Heart right ventricle (tissue), 16 donors: Measurements from ENCODE around the gene DSC3. TPM values are rescaled to one million over a fixed set of nuclear protein-coding genes. Genes with fewer than 3 reads are reported as not detected.
"Not testable (repeated sequence)": the region's sequence is repeated elsewhere in the genome, so short reads cannot be mapped to it uniquely, and the experiment has no call there.

Source experiments
- ATAC-seq, 8 donors: fragments of 200-7000 bp; cut with Tn5 transposase; one replicate each; pipeline ENCODE4 v1.9.1; 2020; ENCODE audit warnings: mild to moderate bottlenecking in 8 of 8, moderate library complexity in 8 of 8, moderate number of reproducible peaks in 1 of 8
- DNase-seq, 2 donors: peaks; one replicate each; pipeline ENCODE4 v3.0.0-alpha.2; 2020
- H3K27ac ChIP-seq, 10 donors: fragments of 200-600 bp; sonication (generic) in 2 of 10; one replicate each; pipeline versions ENCODE4 v1.5.0 to v1.8.0; 2020 to 2022; ENCODE audit warnings: mild to moderate bottlenecking in 3 of 10
- H3K27me3 ChIP-seq, 7 donors: fragments of 200-600 bp; one replicate each; pipeline ENCODE4 v1.8.0; 2021 to 2022; ENCODE audit warnings: mild to moderate bottlenecking in 2 of 7
- H3K36me3 ChIP-seq, 9 donors: fragments of 200-600 bp; sonication (generic) in 1 of 9; one replicate each; pipeline versions ENCODE4 v1.5.0 to v1.8.0; 2020 to 2022; ENCODE audit warnings: mild to moderate bottlenecking in 2 of 9
- H3K4me1 ChIP-seq, 9 donors: fragments of 200-600 bp; sonication (generic) in 1 of 9; one replicate each; pipeline versions ENCODE4 v1.5.0 to v1.8.0; 2020 to 2022; ENCODE audit warnings: mild to moderate bottlenecking in 4 of 9
- H3K4me3 ChIP-seq, 10 donors: fragments of 200-600 bp; sonication (generic) in 2 of 10; one replicate each; pipeline versions ENCODE4 v1.5.0 to v1.8.0; 2020 to 2022; ENCODE audit warnings: mild to moderate bottlenecking in 7 of 10, moderate library complexity in 2 of 10
- H3K9me3 ChIP-seq, 11 donors: fragments of 200-600 bp in 10 of 11; sonication (generic) in 2 of 11; one replicate each; pipeline versions ENCODE4 v1.5.0 to v1.8.0; 2013 to 2022; ENCODE audit warnings: mild to moderate bottlenecking in 2 of 11, control low read depth in 1 of 11, moderate library complexity in 1 of 11
- CTCF ChIP-seq, 9 donors: fragments of 200-600 bp; sonication (generic) in 2 of 9; IDR thresholded peaks; one replicate each; pipeline versions ENCODE4 v1.5.0 to v1.8.0; 2021 to 2022; ENCODE audit warnings: antibody characterized with exemption in 9 of 9, mild to moderate bottlenecking in 5 of 9, moderate library complexity in 1 of 9
- WGBS, 2 donors: extraction: QIAGEN DNeasy Blood & Tissue Kit; methylation state at CpG; one replicate each; pipeline ENCODE4 v1.1.7; 2013; ENCODE audit warnings: inconsistent platforms in 1 of 2; 5-methylcytosine and 5-hydroxymethylcytosine counted together
- intact Hi-C, 10 donors: fragments of 100-400 bp; cut with DNase I; formaldehyde crosslinking; loops; one replicate each; pipeline versions ENCODE4 v1.11.1 to v1.14.2; 2022
- polyA plus RNA-seq, 2 donors: library from polyadenylated mRNA; stranded (reverse); fragments of 200-250 nt; gene quantifications; one replicate each; pipeline ENCODE4 v1.2.3, GENCODE V29; 2013
- total RNA-seq, 10 donors: library from RNA; stranded (reverse); fragmentation: NEBNext Ultra II Directional in 3 of 10; extraction: Animal tissue kit (Norgen Biotek cat#: 25700) in 3 of 10; gene quantifications; one replicate each; pipeline versions ENCODE4 v1.2.1 to v1.2.4, GENCODE V29; 2021 to 2023
- donor health status: Arrhythmogenic right ventricular cardiomyopathy.
- donor health status: ischemic (EF 13 %, LVEDD 7.1; RV severe dilation, severe dysfunction).
- donor health status: healthy with polysubstance abuse.
- donor health status: DM: no; HTN: yes; CAD: no.
- donor health status: DM: no; HTN: no; CAD: no.
- donor health status: ischemic (EF 25% LVEDD 6.9; RV normal size, moderate dysfunction).
- donor health status: ischemic (EF 25% LVEDD 5.7; RV mildly dilated, moderate dysfunction).
- donor health status: healthy.
- donor health status: DM: yes; HTN: yes; CAD: no.
- donor health status: Ischemic cardiomyopathy.
- donor health status: ischemic (EF 35%, LVEDD 5.7; RV mildly dilated, moderate dysfunction).
- donor health status: nonischemic (EF 11% LVEDD 7.7; RV severe dilation, severe dysfunction).
- donor health status: DM: yes; HTN: yes; CAD: no.
- donor health status: PGD.
- donor health status: ischemic (EF 29% LVEDD 5.4; RV normal size, mild dysfunction).
- donor health status: nonischemic (EF 23%, LVEDD 6.1; RV moderate dilation, normal function).

The DSC3 gene
- total and polyA plus RNA-seq, 12 donors, result 0.04 to 0.44 (median 0.13) TPM; not detected in 3

- Histone ChIP-seq H3K4me1 (no peaks in the 10 kb centered on the region), H3K4me3 (no peak overlapping the region), H3K27me3 (peaks cover 0 to 7% (median 0%) of the 10 kb centered on the region in 7 donors), H3K36me3 (no peaks in the 10 kb centered on the region), H3K9me3 (peaks cover 0 to 12% (median 0%) of the 10 kb centered on the region in 11 donors), H3K27ac (no peak overlapping the region)
- intact Hi-C loops, result no loop called here
- ATAC-seq (no peak), DNase-seq (no peak)
- TF ChIP-seq CTCF (IDR thresholded peaks at IDR 0.05), result no peak
- 61 to 64% methylated on average over 4 of the region's 4 CpGs for WGBS, 2 donors
Measured at GRCh38 chr18:31030574-31031278, 11.8 kb downstream of the DSC3 start.

DNA sequence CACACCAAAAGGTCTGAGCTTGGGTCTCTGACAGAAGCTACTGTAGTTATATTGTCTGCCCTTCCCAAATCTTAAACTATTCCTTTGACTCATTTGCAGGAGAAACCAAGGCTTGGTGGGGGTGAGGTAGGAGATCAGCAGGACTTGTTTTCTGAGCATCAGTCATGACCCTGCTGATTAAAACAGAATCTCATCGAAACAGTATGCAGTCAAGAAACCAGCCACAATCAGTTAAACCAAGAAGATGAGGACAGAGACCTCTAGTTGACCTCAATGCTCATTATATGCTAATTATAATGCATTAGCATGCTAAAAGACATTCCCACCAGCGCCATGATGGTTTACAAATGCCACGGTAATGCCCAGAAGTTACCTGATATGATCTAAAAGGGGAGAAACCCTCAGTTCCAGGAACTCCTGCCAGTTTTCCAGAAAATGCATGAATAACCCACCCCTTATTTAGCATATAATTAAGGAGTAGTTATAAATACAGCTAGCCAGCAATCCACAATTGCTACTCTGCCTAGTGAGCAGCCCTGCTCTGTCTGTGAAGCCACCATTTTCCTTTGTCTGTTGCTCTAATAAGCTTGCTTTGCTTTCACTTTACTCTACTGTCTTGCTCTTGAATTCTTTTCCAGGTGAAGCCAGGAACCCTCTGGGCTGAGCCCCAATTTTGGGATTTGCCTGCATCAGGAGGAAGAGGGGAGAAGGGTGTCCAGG, 26.7 kb downstream of the DSC3 start:
- WGBS, 2 donors, result 85 to 94% methylated on average over 3 of the region's 3 CpGs
- H3K9me3 ChIP-seq, result no peaks in the 10 kb centered on the region
- H3K36me3 ChIP-seq, result no peaks in the 10 kb centered on the region
- no peaks in the 10 kb centered on the region for H3K4me1 ChIP-seq
- no peak for TF ChIP-seq CTCF (IDR thresholded peaks at IDR 0.05)
- H3K4me3 ChIP-seq, result no peak overlapping the region
- DNase-seq, result no peak
- H3K27me3 ChIP-seq, result peaks cover 0 to 11% (median 0%) of the 10 kb centered on the region in 7 donors
- ATAC-seq, result no peak
- H3K27ac ChIP-seq, result no peak overlapping the region
- intact Hi-C loops, result no loop called here

DNA sequence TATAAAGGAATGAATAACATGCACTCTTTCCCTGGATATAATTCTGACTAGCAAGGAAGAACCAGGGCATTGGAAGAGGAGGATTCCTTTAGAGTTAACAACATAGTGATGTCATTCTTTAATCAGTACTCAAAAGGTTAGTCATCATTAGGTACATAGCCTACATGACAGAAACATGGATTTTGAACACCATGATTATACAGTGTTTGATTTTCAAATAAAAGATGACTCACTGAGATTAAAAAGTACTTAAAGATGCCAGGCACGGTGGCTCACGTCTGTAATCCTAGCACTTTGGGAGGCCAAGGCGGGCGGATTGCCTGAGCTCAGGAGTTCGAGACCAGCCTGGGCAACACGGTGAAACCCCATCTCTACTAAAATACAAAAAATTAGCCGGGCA, 31.1 kb downstream of the DSC3 start:
- intact Hi-C loops, H3K4me3 ChIP-seq, ATAC-seq, H3K36me3 ChIP-seq, H3K27ac ChIP-seq, DNase-seq, H3K9me3 ChIP-seq, H3K27me3 ChIP-seq, H3K4me1 ChIP-seq: not testable (repeated sequence)
- 88 to 94% methylated on average over 7 of the region's 7 CpGs for WGBS, 2 donors

DNA sequence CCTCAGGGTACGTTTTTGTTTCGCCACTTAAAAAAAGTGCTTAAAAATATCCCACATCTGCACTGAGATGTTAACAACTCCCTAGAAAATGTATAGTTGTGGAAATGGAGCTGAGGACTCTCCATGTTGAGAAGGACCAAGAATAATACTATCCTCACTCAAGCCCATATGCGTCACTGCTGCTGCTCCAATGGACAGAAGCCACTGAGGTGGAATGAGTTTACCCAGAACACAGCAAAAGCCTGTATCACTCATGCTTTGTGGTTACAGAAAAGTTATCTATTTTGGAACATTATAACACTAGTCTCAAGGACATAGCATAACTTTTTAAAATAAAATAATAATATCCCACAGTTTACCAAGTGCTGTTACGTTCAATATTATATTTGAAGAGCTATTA, 31.9 kb downstream of the DSC3 start:
- WGBS, 2 donors, result 89 to 91% methylated on average over 4 of the region's 4 CpGs
- Histone ChIP-seq H3K9me3 (no peaks in the 10 kb centered on the region), H3K4me3 (no peak overlapping the region), H3K36me3 (no peaks in the 10 kb centered on the region), H3K4me1 (no peaks in the 10 kb centered on the region), H3K27me3 (no peaks in the 10 kb centered on the region), H3K27ac (no peak overlapping the region)
- no peak for TF ChIP-seq CTCF (IDR thresholded peaks at IDR 0.05)
- intact Hi-C loops, result no loop called here
- ATAC-seq, result no peak
- DNase-seq, result no peak
